Body of pancreas (tissue), 4 donors: ENCODE results near the gene ACYP2. TPM values are rescaled to one million over a fixed set of nuclear protein-coding genes. Genes with fewer than 3 reads are reported as not detected.
A peak's percentile ranks its signal among the peaks of the same experiment; 100 is the strongest.
"Not testable (repeated sequence)": the region's sequence is repeated elsewhere in the genome, so short reads cannot be mapped to it uniquely, and the experiment has no call there.

ENCODE experiments used
- ATAC-seq: fragments of 150-250 bp; one replicate; pipeline ENCODE4 v1.9.1; 2016
- DNase-seq, 4 donors: peaks; one replicate each; pipeline ENCODE4 v3.0.0-alpha.2; 2019
- H3K27ac ChIP-seq, 4 donors: fragments of 200-600 bp; sonication (generic); 1 replicate in 3 of 4; 2 replicates in 1 of 4; pipeline versions ENCODE4 v1.5.1 to v1.6.1; 2016 to 2019; ENCODE audit warnings: mild to moderate bottlenecking in 1 of 4, mixed read lengths in 1 of 4, moderate library complexity in 1 of 4
- H3K27me3 ChIP-seq, 2 donors: fragments of 200-600 bp; sonication (generic); one replicate each; pipeline ENCODE4 v1.6.0; 2016; ENCODE audit warnings: mild to moderate bottlenecking in 1 of 2
- H3K36me3 ChIP-seq, 2 donors: fragments of 200-600 bp; sonication (generic); replicated peaks in 1 of 2; 2 replicates each; pipeline ENCODE4 v1.5.1; 2016; ENCODE audit warnings: low read depth in 2 of 2; ENCODE audit not compliant: insufficient read depth in 1 of 2
- H3K4me1 ChIP-seq: fragments of 200-600 bp; sonication (generic); one replicate; pipeline ENCODE4 v1.6.0; 2016
- H3K4me3 ChIP-seq, 2 donors: fragments of 200-600 bp; sonication (generic); 1 replicate in 1 of 2; 2 replicates in 1 of 2; pipeline ENCODE4 v1.5.1; 2016 to 2019
- H3K9me3 ChIP-seq, 3 donors: fragments of 200-600 bp; sonication (generic); 1 replicate in 2 of 3; 2 replicates in 1 of 3; pipeline ENCODE4 v1.5.1; 2016
- POLR2A ChIP-seq, 3 donors: fragments of 450-650 bp; IDR thresholded peaks; one replicate each; pipeline ENCODE4 v1.6.1; 2016; ENCODE audit warnings: antibody characterized with exemption in 3 of 3, mild to moderate bottlenecking in 2 of 3
- WGBS, 2 donors: methylation state at CpG; one replicate each; pipeline ENCODE4 v1.1.5; 2017; 5-methylcytosine and 5-hydroxymethylcytosine counted together
- intact Hi-C: fragments of 100-400 bp; cut with DNase I; formaldehyde crosslinking; loops from one replicate; pipeline ENCODE4 v1.15.1; 2023
- total RNA-seq, 2 donors: library from RNA; depleted of rRNA; stranded (reverse); fragments of >200 nt; gene quantifications; one replicate each; pipeline ENCODE4 v1.1.0, GENCODE V29; 2016
- TF ChIP-seq, protein P1 (sequence below), 7 experiments: fragments of 450-650 bp in 4 of 7; fragments of 200-600 bp in 3 of 7; sonication (generic) in 3 of 7; IDR thresholded peaks; one replicate each; pipeline ENCODE4 v1.5.1; 2016 to 2019; ENCODE audit warnings: antibody characterized with exemption in 7 of 7

The ACYP2 gene
- total RNA-seq, 2 donors from 2014 or later = 2.6 to 11.2 TPM

GRCh38 chr2:54109848-54110247, 5.6 kb upstream of the ACYP2 start:
- H3K27me3 ChIP-seq = no peaks in the 10 kb centered on the region
- no peaks in the 10 kb centered on the region for H3K9me3 ChIP-seq
- peaks cover 5% of the 10 kb centered on the region for H3K4me1 ChIP-seq
- WGBS, 2 donors = 91 to 93% methylated on average over 3 of the region's 3 CpGs
- TF ChIP-seq, protein P1, sequence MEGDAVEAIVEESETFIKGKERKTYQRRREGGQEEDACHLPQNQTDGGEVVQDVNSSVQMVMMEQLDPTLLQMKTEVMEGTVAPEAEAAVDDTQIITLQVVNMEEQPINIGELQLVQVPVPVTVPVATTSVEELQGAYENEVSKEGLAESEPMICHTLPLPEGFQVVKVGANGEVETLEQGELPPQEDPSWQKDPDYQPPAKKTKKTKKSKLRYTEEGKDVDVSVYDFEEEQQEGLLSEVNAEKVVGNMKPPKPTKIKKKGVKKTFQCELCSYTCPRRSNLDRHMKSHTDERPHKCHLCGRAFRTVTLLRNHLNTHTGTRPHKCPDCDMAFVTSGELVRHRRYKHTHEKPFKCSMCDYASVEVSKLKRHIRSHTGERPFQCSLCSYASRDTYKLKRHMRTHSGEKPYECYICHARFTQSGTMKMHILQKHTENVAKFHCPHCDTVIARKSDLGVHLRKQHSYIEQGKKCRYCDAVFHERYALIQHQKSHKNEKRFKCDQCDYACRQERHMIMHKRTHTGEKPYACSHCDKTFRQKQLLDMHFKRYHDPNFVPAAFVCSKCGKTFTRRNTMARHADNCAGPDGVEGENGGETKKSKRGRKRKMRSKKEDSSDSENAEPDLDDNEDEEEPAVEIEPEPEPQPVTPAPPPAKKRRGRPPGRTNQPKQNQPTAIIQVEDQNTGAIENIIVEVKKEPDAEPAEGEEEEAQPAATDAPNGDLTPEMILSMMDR (IDR thresholded peaks at IDR 0.05) = no peak
- no peak for TF ChIP-seq POLR2A (IDR thresholded peaks at IDR 0.05)
- no peak overlapping the region for H3K4me3 ChIP-seq
- no peaks in the 10 kb centered on the region for H3K36me3 ChIP-seq
- ATAC-seq (no peak), DNase-seq (no peak)
- intact Hi-C loops = no loop called here
- H3K27ac ChIP-seq = no peak overlapping the region

GRCh38 chr2:54114479-54114878, 936 bp upstream of the ACYP2 start:
- ATAC-seq, intact Hi-C loops, H3K4me1 ChIP-seq, H3K4me3 ChIP-seq, H3K27me3 ChIP-seq, H3K9me3 ChIP-seq, DNase-seq, H3K36me3 ChIP-seq: not testable (repeated sequence)
- 79 to 87% methylated on average over 6 of the region's 6 CpGs for WGBS, 2 donors
- peak overlapping the region in 3 of 4 donors; percentile 95 to 100 (median 96) for H3K27ac ChIP-seq

GRCh38 chr2:54114936-54115283, 505 bp upstream of the ACYP2 start:
- H3K27me3 ChIP-seq = no peaks in the 10 kb centered on the region
- H3K4me1 ChIP-seq = peaks cover 9% of the 10 kb centered on the region
- TF ChIP-seq, protein P1 (IDR thresholded peaks at IDR 0.05) = no peak
- no peak for TF ChIP-seq POLR2A (IDR thresholded peaks at IDR 0.05)
- intact Hi-C loops = no loop called here
- H3K4me3 ChIP-seq = peak overlapping the region; percentile 36 to 70
- DNase-seq (no peak), ATAC-seq (no peak)
- WGBS, 2 donors = 34 to 45% methylated on average over 3 of the region's 3 CpGs
- no peaks in the 10 kb centered on the region for H3K36me3 ChIP-seq
- H3K9me3 ChIP-seq = no peaks in the 10 kb centered on the region
- H3K27ac ChIP-seq = peak overlapping the region; percentile 95 to 100 (median 98)

DNA sequence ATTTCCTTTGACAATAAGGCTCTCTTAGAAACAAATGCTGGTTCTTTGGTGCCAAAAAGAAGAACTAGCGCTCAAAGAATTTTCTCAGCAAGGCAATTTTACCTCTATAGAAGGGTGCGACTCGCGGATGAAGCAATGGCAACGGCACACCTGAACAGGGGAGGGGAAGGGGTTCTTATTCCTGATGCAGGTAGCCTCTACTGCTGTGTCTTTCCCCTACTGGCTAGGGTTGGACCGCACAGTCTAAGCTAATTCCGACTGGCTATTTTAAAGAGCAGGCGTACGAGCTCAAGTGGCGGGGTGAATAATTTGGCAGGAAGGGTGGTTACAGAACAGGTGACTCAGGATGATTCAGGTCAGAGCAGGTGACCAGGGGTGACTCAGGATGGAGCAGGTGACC, 1.2 kb downstream of the ACYP2 start:
- DNase-seq, H3K27me3 ChIP-seq, H3K4me1 ChIP-seq, intact Hi-C loops, ATAC-seq, H3K9me3 ChIP-seq, H3K27ac ChIP-seq, H3K36me3 ChIP-seq, H3K4me3 ChIP-seq: not testable (repeated sequence)
- WGBS, 2 donors = 91 to 96% methylated on average over 10 of the region's 10 CpGs

DNA sequence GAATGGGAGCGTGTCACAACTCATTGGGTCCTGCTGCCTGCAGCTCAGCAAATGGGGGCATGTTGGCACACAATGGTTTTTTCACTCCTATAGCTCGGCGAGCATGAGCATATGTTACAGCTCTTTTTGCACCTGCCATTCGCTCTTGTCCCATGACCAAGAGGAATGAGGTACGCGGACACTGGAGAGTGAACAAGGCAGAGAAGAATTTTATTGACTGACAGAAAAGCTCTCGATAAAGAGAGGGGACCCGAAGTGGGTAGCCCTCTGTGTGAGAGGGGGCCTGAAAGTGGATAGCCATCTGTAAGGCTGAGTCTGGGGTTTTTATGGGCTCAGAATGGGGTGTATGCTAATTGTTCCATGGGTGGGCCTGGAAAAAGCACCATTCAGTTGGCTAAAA, 5.5 kb downstream of the ACYP2 start:
- H3K36me3 ChIP-seq = no peaks in the 10 kb centered on the region
- H3K27me3 ChIP-seq = no peaks in the 10 kb centered on the region
- peaks cover 0 to 6% (median 0%) of the 10 kb centered on the region in 3 donors for H3K9me3 ChIP-seq
- intact Hi-C loops = no loop called here
- no peak overlapping the region for H3K4me3 ChIP-seq
- no peak overlapping the region for H3K27ac ChIP-seq
- TF ChIP-seq, protein P1 (IDR thresholded peaks at IDR 0.05) = no peak
- TF ChIP-seq POLR2A (IDR thresholded peaks at IDR 0.05) = no peak
- 97 to 98% methylated on average over 8 of the region's 8 CpGs for WGBS, 2 donors
- H3K4me1 ChIP-seq = no peaks in the 10 kb centered on the region
- ATAC-seq (no peak), DNase-seq (no peak)

DNA sequence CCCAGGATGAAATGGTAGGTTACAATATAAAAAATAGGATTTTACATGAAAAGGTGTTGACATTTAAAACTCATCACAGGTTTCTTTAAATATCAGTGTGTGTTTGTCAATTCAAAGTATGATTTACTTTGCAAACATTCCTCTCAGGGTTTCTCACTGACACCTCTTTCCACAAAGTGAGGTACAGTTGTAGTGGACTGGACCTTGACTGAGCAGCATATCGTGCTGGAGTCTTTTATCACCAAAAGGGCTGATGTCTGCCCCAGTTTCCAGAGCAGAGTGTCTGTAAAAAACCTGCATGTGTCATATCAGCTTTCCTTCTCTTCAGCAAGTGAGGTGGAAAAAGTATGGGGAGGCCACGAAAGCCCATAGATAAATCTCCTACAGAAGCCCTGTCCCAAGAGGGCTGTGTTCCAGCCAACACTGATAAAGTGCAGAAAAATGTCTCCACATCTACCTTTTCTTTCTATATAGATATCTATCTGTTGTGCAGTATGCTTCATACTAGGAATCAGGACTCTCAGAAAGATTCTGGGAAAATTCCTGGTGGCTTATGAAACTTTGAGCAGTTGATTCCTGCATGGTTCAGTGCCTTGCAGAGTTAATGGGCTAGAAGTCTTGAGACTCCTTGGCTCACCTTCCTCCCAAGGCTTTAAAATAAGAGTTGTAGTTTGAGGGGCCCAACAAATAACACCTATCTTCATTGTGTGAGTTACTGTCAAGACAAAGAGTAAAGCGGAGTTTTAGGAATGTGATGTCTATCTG, 6.9 kb downstream of the ACYP2 start:
- no peaks in the 10 kb centered on the region for H3K27me3 ChIP-seq
- H3K27ac ChIP-seq = no peak overlapping the region
- no peak overlapping the region for H3K4me3 ChIP-seq
- intact Hi-C loops = no loop called here
- WGBS, 2 donors = 78% methylated on average over 3 of the region's 3 CpGs
- no peaks in the 10 kb centered on the region for H3K4me1 ChIP-seq
- no peak for DNase-seq
- H3K36me3 ChIP-seq = no peaks in the 10 kb centered on the region
- peaks cover 0 to 6% (median 0%) of the 10 kb centered on the region in 3 donors for H3K9me3 ChIP-seq
- TF ChIP-seq, protein P1 (IDR thresholded peaks at IDR 0.05) = no peak
- no peak for TF ChIP-seq POLR2A (IDR thresholded peaks at IDR 0.05)
- no peak for ATAC-seq
